Right atrium auricular region (tissue), 2 donors: ENCODE results near the gene LIMS1. TPM values are rescaled to one million over a fixed set of nuclear protein-coding genes. Genes with fewer than 3 reads are reported as not detected.
A peak's percentile ranks its signal among the peaks of the same experiment; 100 is the strongest.
"Not testable (repeated sequence)": the region's sequence is repeated elsewhere in the genome, so short reads cannot be mapped to it uniquely, and the experiment has no call there.

Experiments used
- DNase-seq: peaks from one replicate; pipeline ENCODE4 v3.0.0-alpha.2; 2019; ENCODE audit warnings: low spot score
- H3K27ac ChIP-seq, 2 donors: fragments of 200-600 bp; sonication (generic); 1 replicate in 1 of 2; 2 replicates in 1 of 2; pipeline ENCODE4 v1.5.1; 2016 to 2019
- H3K27me3 ChIP-seq, 2 donors: fragments of 200-600 bp; sonication (generic); one replicate each; pipeline versions ENCODE4 v1.5.1 to v1.6.0; 2017 to 2019
- H3K36me3 ChIP-seq: fragments of 200-600 bp; sonication (generic); one replicate; pipeline ENCODE4 v1.5.1; 2016
- H3K4me1 ChIP-seq, 2 donors: fragments of 200-600 bp; sonication (generic); one replicate each; pipeline versions ENCODE4 v1.5.1 to v1.6.0; 2017 to 2019
- H3K4me3 ChIP-seq, 2 donors: fragments of 200-600 bp; sonication (generic); 1 replicate in 1 of 2; 2 replicates in 1 of 2; pipeline ENCODE4 v1.5.1; 2017 to 2019; ENCODE audit warnings: mild to moderate bottlenecking in 1 of 2, moderate library complexity in 1 of 2
- H3K9me3 ChIP-seq, 2 donors: fragments of 200-600 bp; sonication (generic); one replicate each; pipeline ENCODE4 v1.5.1; 2019
- total RNA-seq, 2 donors: library from RNA; depleted of rRNA; stranded (reverse); fragments of >200 nt; gene quantifications; one replicate each; pipeline ENCODE4 v1.1.0, GENCODE V29; 2016

LIMS1 gene
- total RNA-seq, 2 donors from 2014 or later: 66.7 to 106 TPM

GRCh38 chr2:108653849-108654248, 119.6 kb downstream of the LIMS1 start:
- H3K9me3 ChIP-seq, H3K4me3 ChIP-seq, H3K36me3 ChIP-seq, H3K27me3 ChIP-seq, H3K4me1 ChIP-seq, DNase-seq: not testable (repeated sequence)
- peak overlapping the region; percentile 79 to 84 for H3K27ac ChIP-seq

- not testable (repeated sequence) for H3K27me3 ChIP-seq, H3K36me3 ChIP-seq, H3K4me1 ChIP-seq, H3K9me3 ChIP-seq
- DNase-seq: peak; percentile 93
- Histone ChIP-seq H3K4me3 (peak overlapping the region in 1 of 2 donors; percentile 32), H3K27ac (peak overlapping the region; percentile 79 to 84)
These were observed 120.4 kb downstream of the LIMS1 start for GRCh38 chr2:108654521-108655125.

- H3K36me3 ChIP-seq, DNase-seq, H3K9me3 ChIP-seq, H3K27me3 ChIP-seq, H3K4me3 ChIP-seq, H3K4me1 ChIP-seq, H3K27ac ChIP-seq: not testable (repeated sequence)
These were observed 121.0 kb downstream of the LIMS1 start for GRCh38 chr2:108655270-108655669.

DNA sequence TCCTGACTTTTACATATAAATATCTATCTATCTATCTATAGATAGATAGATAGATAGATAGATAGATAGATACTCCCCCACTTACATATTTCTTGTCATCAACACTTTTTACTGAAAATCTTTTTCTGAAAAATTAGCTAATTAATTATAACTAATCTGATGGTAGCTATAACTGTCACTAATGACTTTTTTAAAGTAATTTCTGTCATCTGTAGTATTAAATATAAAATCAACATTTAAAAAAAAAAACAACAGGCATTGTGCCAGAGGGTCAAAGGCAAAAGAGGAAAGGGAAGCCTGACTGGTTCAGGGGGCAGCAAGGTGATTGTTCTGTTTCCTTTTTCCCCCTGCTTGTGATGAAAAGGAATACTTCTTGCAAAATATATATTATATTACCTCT, 122.0 kb downstream of the LIMS1 start:
- H3K27ac ChIP-seq: peak overlapping the region in 1 of 2 donors; percentile 53
- H3K9me3 ChIP-seq, DNase-seq, H3K36me3 ChIP-seq, H3K4me1 ChIP-seq, H3K4me3 ChIP-seq, H3K27me3 ChIP-seq: not testable (repeated sequence)

DNA sequence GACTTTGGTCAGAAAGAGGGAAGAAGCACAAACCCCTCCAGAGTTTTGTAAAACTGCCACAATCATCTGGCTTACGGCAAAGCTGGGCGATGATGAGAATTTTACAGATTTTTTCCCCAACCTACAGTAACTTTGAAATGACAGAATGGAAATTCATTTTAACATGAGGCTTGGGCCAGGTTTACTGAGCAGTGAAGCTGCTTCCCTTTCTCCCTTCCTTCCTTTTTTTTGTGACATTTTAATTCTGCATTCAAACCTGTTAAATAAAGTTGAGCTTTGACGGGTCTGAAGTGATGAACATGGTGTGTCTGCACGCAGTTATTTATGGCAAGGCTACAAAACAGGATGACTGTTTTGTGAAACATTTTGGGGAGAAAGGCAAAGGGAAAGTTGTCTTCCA, 123.2 kb downstream of the LIMS1 start:
- not testable (repeated sequence) for H3K36me3 ChIP-seq, H3K9me3 ChIP-seq, DNase-seq, H3K27me3 ChIP-seq, H3K4me3 ChIP-seq
- Histone ChIP-seq H3K27ac (peak overlapping the region in 1 of 2 donors; percentile 29), H3K4me1 (peaks cover 0 to 13% of the 10 kb centered on the region in 2 donors)

DNA sequence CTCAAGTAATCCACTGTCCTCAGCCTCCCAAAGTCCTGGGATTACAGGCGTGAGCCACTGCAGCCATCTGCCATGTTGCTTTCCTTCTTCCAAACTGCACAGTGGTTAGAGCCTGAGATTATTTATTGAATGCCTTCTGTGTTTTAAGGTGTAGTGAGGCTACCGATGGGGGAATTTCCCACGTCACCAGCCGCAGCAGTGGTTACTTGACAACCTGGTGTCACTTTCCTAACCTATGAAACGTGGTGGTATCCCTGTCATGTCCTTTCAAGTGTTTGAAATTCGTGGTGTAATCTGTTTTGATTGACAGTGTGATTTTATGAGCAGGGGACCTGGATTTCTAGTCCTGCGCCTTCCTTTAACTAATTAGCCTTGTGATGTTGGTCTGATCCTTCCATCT, 124.3 kb downstream of the LIMS1 start:
- H3K4me1 ChIP-seq: peaks cover 0 to 14% of the 10 kb centered on the region in 2 donors
- H3K27me3 ChIP-seq, H3K9me3 ChIP-seq, H3K36me3 ChIP-seq, H3K4me3 ChIP-seq, H3K27ac ChIP-seq, DNase-seq: not testable (repeated sequence)

GRCh38 chr2:108661493-108661892, 127.2 kb downstream of the LIMS1 start:
- not testable (repeated sequence) for H3K9me3 ChIP-seq, H3K27me3 ChIP-seq, H3K4me3 ChIP-seq, H3K36me3 ChIP-seq, DNase-seq
- Histone ChIP-seq H3K27ac (peak overlapping the region; percentile 80 to 93), H3K4me1 (peaks cover 0 to 14% of the 10 kb centered on the region in 2 donors)

- peak overlapping the region; percentile 80 to 93 for H3K27ac ChIP-seq
- not testable (repeated sequence) for H3K36me3 ChIP-seq, DNase-seq, H3K9me3 ChIP-seq, H3K4me3 ChIP-seq, H3K27me3 ChIP-seq
- peaks cover 0 to 14% of the 10 kb centered on the region in 2 donors for H3K4me1 ChIP-seq
These were observed 127.9 kb downstream of the LIMS1 start for GRCh38 chr2:108662207-108662612.

GRCh38 chr2:108663346-108663745, 129.1 kb downstream of the LIMS1 start:
- peak overlapping the region; percentile 80 to 93 for H3K27ac ChIP-seq

GRCh38 chr2:108664089-108664488, 129.8 kb downstream of the LIMS1 start:
- not testable (repeated sequence) for H3K36me3 ChIP-seq, H3K9me3 ChIP-seq, H3K4me3 ChIP-seq, H3K27ac ChIP-seq, H3K27me3 ChIP-seq, DNase-seq
- peaks cover 0 to 14% of the 10 kb centered on the region in 2 donors for H3K4me1 ChIP-seq

More at GRCh38 chr2:108663346-108663745, 129.1 kb downstream of the LIMS1 start:
- not testable (repeated sequence) for H3K36me3 ChIP-seq, H3K9me3 ChIP-seq, H3K27me3 ChIP-seq, DNase-seq, H3K4me3 ChIP-seq
- H3K4me1 ChIP-seq: peaks cover 0 to 14% of the 10 kb centered on the region in 2 donors

DNA sequence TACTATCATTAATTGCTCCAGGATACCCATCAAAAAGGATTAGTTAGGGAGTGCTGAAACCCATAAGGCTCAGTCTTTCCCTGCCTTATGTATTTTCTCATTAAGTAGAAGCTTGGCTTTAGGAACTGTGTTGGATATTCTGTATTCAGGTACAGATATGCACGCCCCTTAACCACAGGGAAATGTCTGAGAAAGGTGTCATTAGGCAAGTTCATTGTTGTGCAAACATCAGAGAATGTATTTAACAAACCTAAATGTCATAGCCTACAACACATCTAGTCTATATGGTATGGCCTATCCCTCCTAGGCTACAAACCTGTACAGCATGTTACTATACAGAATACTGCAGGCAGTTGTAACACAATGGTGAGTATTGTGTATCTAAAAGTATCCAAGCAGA, 130.7 kb downstream of the LIMS1 start:
- DNase-seq, H3K27ac ChIP-seq, H3K27me3 ChIP-seq, H3K36me3 ChIP-seq, H3K9me3 ChIP-seq, H3K4me3 ChIP-seq: not testable (repeated sequence)
- H3K4me1 ChIP-seq: peaks cover 0 to 14% of the 10 kb centered on the region in 2 donors

- H3K4me1 ChIP-seq: peaks cover 0 to 14% of the 10 kb centered on the region in 2 donors
- DNase-seq, H3K9me3 ChIP-seq, H3K27me3 ChIP-seq, H3K36me3 ChIP-seq, H3K27ac ChIP-seq, H3K4me3 ChIP-seq: not testable (repeated sequence)
These were observed 131.7 kb downstream of the LIMS1 start for GRCh38 chr2:108665975-108666374.

DNA sequence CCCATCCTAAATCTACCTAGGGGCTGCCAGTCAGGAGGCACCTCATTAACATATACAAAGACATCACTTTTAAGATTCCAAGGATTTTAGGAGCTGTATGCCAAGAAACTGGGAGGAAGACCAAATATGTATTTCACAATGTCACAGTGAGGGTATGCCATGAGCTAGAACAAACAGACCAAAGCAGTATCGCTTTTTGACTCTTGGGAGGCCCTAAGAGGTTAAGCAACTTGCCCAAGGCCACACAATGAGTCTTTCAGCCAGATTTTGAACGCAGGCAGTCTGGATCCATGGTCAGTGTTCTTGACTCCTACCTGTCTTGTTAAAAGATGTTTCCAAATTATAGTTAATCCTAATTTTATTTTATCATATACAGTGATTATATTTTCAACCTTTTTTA, 132.9 kb downstream of the LIMS1 start:
- not testable (repeated sequence) for H3K4me3 ChIP-seq, H3K27ac ChIP-seq, H3K4me1 ChIP-seq, H3K36me3 ChIP-seq, H3K9me3 ChIP-seq, H3K27me3 ChIP-seq, DNase-seq

GRCh38 chr2:108670282-108670681, 136.0 kb downstream of the LIMS1 start:
- H3K4me1 ChIP-seq, H3K27ac ChIP-seq, DNase-seq, H3K27me3 ChIP-seq, H3K4me3 ChIP-seq, H3K9me3 ChIP-seq: not testable (repeated sequence)
- peaks cover 15% of the 10 kb centered on the region for H3K36me3 ChIP-seq

DNA sequence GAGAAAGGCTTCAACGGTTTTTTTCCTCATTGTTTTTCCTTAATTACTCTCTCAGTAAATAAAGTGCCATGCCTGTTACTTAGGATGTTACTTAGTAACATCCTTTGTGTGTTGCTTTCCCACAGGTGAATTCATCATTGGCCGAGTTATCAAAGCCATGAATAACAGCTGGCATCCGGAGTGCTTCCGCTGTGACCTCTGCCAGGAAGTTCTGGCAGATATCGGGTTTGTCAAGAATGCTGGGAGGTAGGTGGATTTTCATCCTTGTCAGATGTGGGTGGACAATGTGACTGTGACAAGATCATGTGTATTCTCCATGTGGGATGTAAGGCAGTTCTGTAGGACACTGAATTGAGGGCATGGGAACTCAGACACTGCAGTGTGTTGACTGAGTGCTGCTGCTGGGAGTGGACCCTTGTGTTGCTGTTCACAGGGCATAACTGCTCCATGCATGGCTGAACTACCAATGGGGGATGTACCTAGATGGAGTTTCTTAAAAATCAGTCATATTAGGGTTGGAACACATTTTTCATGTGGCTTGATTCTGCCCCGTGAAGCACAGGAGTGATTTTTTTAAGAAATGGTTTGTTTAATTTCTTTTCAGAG, 138.0 kb downstream of the LIMS1 start:
- H3K4me3 ChIP-seq, H3K4me1 ChIP-seq, H3K27me3 ChIP-seq, H3K27ac ChIP-seq, DNase-seq, H3K9me3 ChIP-seq: not testable (repeated sequence)
- peaks cover 15% of the 10 kb centered on the region for H3K36me3 ChIP-seq
